Endothelial cell of umbilical vein (primary cell): ENCODE measurements around the gene COL23A1. TPM values are rescaled to one million over a fixed set of nuclear protein-coding genes. Genes with fewer than 3 reads are reported as not detected.

ENCODE experiments used
- BruUV-seq: library from RNA; stranded (reverse); fragments of 400-500 nt; replicated peaks from 2 replicates; lab custom pipeline; 2021; lab: Mats Ljungman, UMichigan
- CTCF ChIA-PET: fragments of 300-600, 350-600 bp; sonication (Branson Sonifier 250); formaldehyde crosslinking; loops from one replicate; lab custom pipeline; 2021; ENCODE audit warnings: antibody characterized with exemption, inconsistent platforms; lab: Charles Lee
- POLR2A ChIA-PET: fragments of 300-600, 350-600 bp; sonication (Branson Sonifier 250); formaldehyde crosslinking; loops from one replicate; lab custom pipeline; 2021; ENCODE audit warnings: antibody characterized with exemption, inconsistent platforms; lab: Charles Lee
- DNase-seq: peaks from one replicate; pipeline ENCODE4 v3.0.0-alpha.2; 2011; ENCODE audit warnings: low read depth, low spot score
- FAIRE-seq: peaks from 2 replicates; lab custom pipeline; 2011; peaks lifted over from hg19 to GRCh38; lab: Jason Lieb, UNC
- H2AFZ ChIP-seq: 2 replicates; pipeline ENCODE4 v1.6.0; 2012; ENCODE audit warnings: low read depth, low read length, control low read depth, inconsistent platforms
- H3K27ac ChIP-seq: 2 replicates; pipeline ENCODE4 v1.5.1; 2011; ENCODE audit warnings: low read depth, mild to moderate bottlenecking, control low read depth, low read length, moderate library complexity; ENCODE audit not compliant: insufficient read depth
- H3K27me3 ChIP-seq, 2 experiments: 2 replicates each; pipeline versions ENCODE4 v1.6.0 to v1.6.1; 2011; ENCODE audit warnings: low read length in 2 of 2, mixed read lengths in 1 of 2; ENCODE audit not compliant: control insufficient read depth in 2 of 2, insufficient read depth in 2 of 2
- H3K36me3 ChIP-seq, 2 experiments: 2 replicates in 1 of 2; 3 replicates in 1 of 2; pipeline ENCODE4 v1.5.1; 2011; ENCODE audit warnings: low read length in 2 of 2, mild to moderate bottlenecking in 1 of 2, moderate library complexity in 1 of 2; ENCODE audit not compliant: control insufficient read depth in 2 of 2, insufficient read depth in 2 of 2; ENCODE audit errors: extremely low read depth in 1 of 2
- H3K4me1 ChIP-seq: 3 replicates; pipeline ENCODE4 v1.5.1; 2011; ENCODE audit warnings: mild to moderate bottlenecking, low read length; ENCODE audit not compliant: control insufficient read depth, insufficient read depth; ENCODE audit errors: extremely low read depth
- H3K4me2 ChIP-seq: 2 replicates; pipeline ENCODE4 v1.6.1; 2011; ENCODE audit warnings: low read length, control low read depth, mixed read lengths; ENCODE audit not compliant: insufficient read depth
- H3K4me3 ChIP-seq, 3 experiments: fragments of 200-600 bp in 1 of 3; sonication (generic), shearing (Covaris generic) in 1 of 3; replicated peaks in 1 of 3; 2 replicates each; pipeline ENCODE4 v1.5.1; 2011 to 2016; ENCODE audit warnings: control low read depth in 3 of 3, low read length in 3 of 3, mild to moderate bottlenecking in 2 of 3, inconsistent platforms in 1 of 3, low read depth in 1 of 3, moderate library complexity in 1 of 3; ENCODE audit not compliant: insufficient read depth in 1 of 3
- H3K79me2 ChIP-seq: 2 replicates; pipeline ENCODE4 v1.6.0; 2012; ENCODE audit warnings: low read length, inconsistent platforms; ENCODE audit not compliant: control insufficient read depth, insufficient read depth
- H3K9ac ChIP-seq: replicated peaks from 2 replicates; pipeline ENCODE3; 2011; ENCODE audit warnings: low read length, control low read depth; ENCODE audit not compliant: insufficient read depth; ENCODE audit errors: extremely low read depth
- H3K9me1 ChIP-seq: replicated peaks from 3 replicates; pipeline ENCODE4 v1.6.0; 2011; ENCODE audit warnings: mild to moderate bottlenecking, low read length; ENCODE audit not compliant: control insufficient read depth, insufficient read depth; ENCODE audit errors: extremely low read depth
- H3K9me3 ChIP-seq: replicated peaks from 2 replicates; pipeline ENCODE4 v1.5.1; 2012; ENCODE audit warnings: low read length, inconsistent platforms; ENCODE audit not compliant: control insufficient read depth, insufficient read depth
- H4K20me1 ChIP-seq: replicated peaks from 2 replicates; pipeline ENCODE3; 2011; ENCODE audit warnings: mild to moderate bottlenecking, low read length; ENCODE audit not compliant: control insufficient read depth, insufficient read depth; ENCODE audit errors: extremely low read depth
- EZH2 ChIP-seq: IDR thresholded peaks from 2 replicates; pipeline ENCODE4 v1.6.1; 2012; ENCODE audit warnings: borderline replicate concordance, low read depth, mild to moderate bottlenecking, moderate library complexity, low read length, inconsistent platforms; ENCODE audit not compliant: severe bottlenecking
- FOS ChIP-seq: IDR thresholded peaks from 2 replicates; pipeline ENCODE4 v1.6.1; 2011; ENCODE audit warnings: mild to moderate bottlenecking, low read length, moderate library complexity, borderline replicate concordance; ENCODE audit not compliant: insufficient read depth
- GATA2 ChIP-seq: IDR thresholded peaks from 2 replicates; pipeline ENCODE4 v1.7.0; 2011; ENCODE audit warnings: low read depth, mild to moderate bottlenecking, moderate library complexity, mixed read lengths, low read length; ENCODE audit not compliant: insufficient read length, insufficient read depth
- JUN ChIP-seq: IDR thresholded peaks from 2 replicates; pipeline ENCODE4 v1.6.1; 2011; ENCODE audit warnings: borderline replicate concordance, low read depth; ENCODE audit not compliant: insufficient read length, insufficient read depth
- MYC ChIP-seq: IDR thresholded peaks from one replicate; pipeline ENCODE4 v1.6.1; 2011; ENCODE audit warnings: mild to moderate bottlenecking, low read depth, low read length
- POLR2A ChIP-seq: IDR thresholded peaks from 2 replicates; pipeline ENCODE4 v1.6.1; 2012; ENCODE audit warnings: low read depth, mild to moderate bottlenecking, control low read depth, low read length
- POLR2AphosphoS5 ChIP-seq: IDR thresholded peaks from 2 replicates; pipeline ENCODE4 v1.6.1; 2012; ENCODE audit warnings: low read depth, mild to moderate bottlenecking, control low read depth, low read length, moderate library complexity; ENCODE audit not compliant: insufficient read depth
- dilution Hi-C: fragments of 300-500 bp; cut with MboI; formaldehyde crosslinking; loops from one replicate; pipeline ENCODE4 v1.15.0; 2019; ENCODE audit warnings: low sequenced_read_pairs; ENCODE audit not compliant: extremely low pct_ligation_motif_present
- intact Hi-C: fragments of 100-400 bp; cut with micrococcal nuclease; formaldehyde crosslinking; loops from one replicate; pipeline ENCODE4 v1.10.0; 2022
- polyA plus RNA-seq, 4 experiments: library from polyadenylated mRNA; depleted of rRNA in 3 of 4; stranded (reverse) in 3 of 4; unstranded in 1 of 4; fragments of >200 nt; gene quantifications; 2 replicates each; pipeline versions ENCODE4 v1.2.1 to v1.2.3, GENCODE V29; 2011 to 2012; ENCODE audit warnings: missing spikeins in 1 of 4
- total RNA-seq: library from RNA; stranded (reverse); gene quantifications from 2 replicates; pipeline ENCODE4 v1.2.3, GENCODE V29; 2021
- TF ChIP-seq, protein P1 (sequence below): IDR thresholded peaks from 2 replicates; pipeline ENCODE4 v1.6.1; 2011; ENCODE audit not compliant: insufficient read depth, insufficient read length
- TF ChIP-seq, protein P2 (sequence below), 2 donors: IDR thresholded peaks; 1 replicate in 1 of 2; 2 replicates in 1 of 2; pipeline ENCODE4 v1.5.1; 2011; ENCODE audit warnings: low read length in 2 of 2, mild to moderate bottlenecking in 2 of 2, moderate library complexity in 2 of 2, control low read depth in 1 of 2, inconsistent platforms in 1 of 2, low read depth in 1 of 2; ENCODE audit not compliant: insufficient read depth in 1 of 2; ENCODE audit errors: extremely low read depth in 1 of 2

Gene COL23A1
- total and polyA plus RNA-seq, 2 donors (not counting 3 experiments of a cell fraction or from before 2014, with no cell fraction given): not detected

DNA sequence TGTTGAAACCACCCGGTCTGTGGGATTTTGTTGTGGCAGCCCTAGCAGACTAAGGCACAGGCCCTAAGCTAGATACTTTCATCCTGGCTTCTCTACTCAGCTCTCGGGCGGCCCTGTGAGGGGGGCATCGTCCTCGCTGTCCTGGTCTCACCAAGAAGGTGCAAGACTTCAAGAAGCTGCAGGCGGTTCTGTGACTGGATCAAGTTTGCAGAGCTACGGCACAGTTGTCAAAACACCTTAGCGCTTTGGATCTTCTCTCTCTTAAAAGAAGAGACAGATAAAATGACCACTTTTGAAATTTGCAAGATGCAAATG is 238.2 kb downstream of the COL23A1 start:
- intact Hi-C loops: no loop called here
- FAIRE-seq (no peak), DNase-seq (no peak)
- Histone ChIP-seq H3K4me2 (no peak overlapping the region), H3K9ac (no peak overlapping the region), H3K27me3 (no peaks in the 10 kb centered on the region), H3K9me3 (no peaks in the 10 kb centered on the region), H3K79me2 (no peaks in the 10 kb centered on the region), H4K20me1 (no peaks in the 10 kb centered on the region), H3K4me3 (no peak overlapping the region), H3K9me1 (no peaks in the 10 kb centered on the region), H3K36me3 (no peaks in the 10 kb centered on the region), H2AFZ (no peak overlapping the region), H3K27ac (no peak overlapping the region), H3K4me1 (no peaks in the 10 kb centered on the region)
- ChIA-PET POLR2A (no interaction called here), CTCF (no interaction called here)
- BruUV-seq: no TSS peak
- dilution Hi-C loops: no loop called here
- no peak for TF ChIP-seq POLR2A
- no peak for TF ChIP-seq GATA2
- TF ChIP-seq, protein P1, sequence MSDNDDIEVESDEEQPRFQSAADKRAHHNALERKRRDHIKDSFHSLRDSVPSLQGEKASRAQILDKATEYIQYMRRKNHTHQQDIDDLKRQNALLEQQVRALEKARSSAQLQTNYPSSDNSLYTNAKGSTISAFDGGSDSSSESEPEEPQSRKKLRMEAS: no peak
- no peak for TF ChIP-seq JUN
- no peak for TF ChIP-seq EZH2
- no peak for TF ChIP-seq FOS
- TF ChIP-seq, protein P2, sequence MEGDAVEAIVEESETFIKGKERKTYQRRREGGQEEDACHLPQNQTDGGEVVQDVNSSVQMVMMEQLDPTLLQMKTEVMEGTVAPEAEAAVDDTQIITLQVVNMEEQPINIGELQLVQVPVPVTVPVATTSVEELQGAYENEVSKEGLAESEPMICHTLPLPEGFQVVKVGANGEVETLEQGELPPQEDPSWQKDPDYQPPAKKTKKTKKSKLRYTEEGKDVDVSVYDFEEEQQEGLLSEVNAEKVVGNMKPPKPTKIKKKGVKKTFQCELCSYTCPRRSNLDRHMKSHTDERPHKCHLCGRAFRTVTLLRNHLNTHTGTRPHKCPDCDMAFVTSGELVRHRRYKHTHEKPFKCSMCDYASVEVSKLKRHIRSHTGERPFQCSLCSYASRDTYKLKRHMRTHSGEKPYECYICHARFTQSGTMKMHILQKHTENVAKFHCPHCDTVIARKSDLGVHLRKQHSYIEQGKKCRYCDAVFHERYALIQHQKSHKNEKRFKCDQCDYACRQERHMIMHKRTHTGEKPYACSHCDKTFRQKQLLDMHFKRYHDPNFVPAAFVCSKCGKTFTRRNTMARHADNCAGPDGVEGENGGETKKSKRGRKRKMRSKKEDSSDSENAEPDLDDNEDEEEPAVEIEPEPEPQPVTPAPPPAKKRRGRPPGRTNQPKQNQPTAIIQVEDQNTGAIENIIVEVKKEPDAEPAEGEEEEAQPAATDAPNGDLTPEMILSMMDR (IDR thresholded peaks at IDR 0.05; ENCODE audit: extremely low read depth in 1 of 2, insufficient read depth in 1 of 2, low read depth in 1 of 2, low read length in 2 of 2): no peak
- no peak for TF ChIP-seq MYC
- TF ChIP-seq POLR2AphosphoS5: no peak
